ENCODE data around the gene TMEM253.
A peak's percentile ranks its signal among the peaks of the same experiment; 100 is the strongest.

Gene TMEM253

DNA sequence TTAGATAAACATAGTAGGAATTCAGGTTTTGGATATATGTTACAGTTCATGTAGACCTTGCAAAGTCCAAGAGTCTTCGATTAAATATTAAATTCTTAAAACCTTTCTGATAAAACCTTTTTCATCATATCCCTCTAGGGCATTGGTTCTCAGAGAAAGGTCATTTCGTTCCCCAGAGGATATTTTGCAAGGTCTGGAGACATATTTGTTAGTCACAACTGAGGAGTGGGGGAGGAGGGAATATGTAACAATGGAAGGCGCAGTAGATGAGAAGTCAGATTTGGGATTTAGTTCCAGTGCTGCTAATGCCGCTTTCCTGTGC lies 5.3 kb downstream of the TMEM253 start:
- no peak for DNase-seq

DNA sequence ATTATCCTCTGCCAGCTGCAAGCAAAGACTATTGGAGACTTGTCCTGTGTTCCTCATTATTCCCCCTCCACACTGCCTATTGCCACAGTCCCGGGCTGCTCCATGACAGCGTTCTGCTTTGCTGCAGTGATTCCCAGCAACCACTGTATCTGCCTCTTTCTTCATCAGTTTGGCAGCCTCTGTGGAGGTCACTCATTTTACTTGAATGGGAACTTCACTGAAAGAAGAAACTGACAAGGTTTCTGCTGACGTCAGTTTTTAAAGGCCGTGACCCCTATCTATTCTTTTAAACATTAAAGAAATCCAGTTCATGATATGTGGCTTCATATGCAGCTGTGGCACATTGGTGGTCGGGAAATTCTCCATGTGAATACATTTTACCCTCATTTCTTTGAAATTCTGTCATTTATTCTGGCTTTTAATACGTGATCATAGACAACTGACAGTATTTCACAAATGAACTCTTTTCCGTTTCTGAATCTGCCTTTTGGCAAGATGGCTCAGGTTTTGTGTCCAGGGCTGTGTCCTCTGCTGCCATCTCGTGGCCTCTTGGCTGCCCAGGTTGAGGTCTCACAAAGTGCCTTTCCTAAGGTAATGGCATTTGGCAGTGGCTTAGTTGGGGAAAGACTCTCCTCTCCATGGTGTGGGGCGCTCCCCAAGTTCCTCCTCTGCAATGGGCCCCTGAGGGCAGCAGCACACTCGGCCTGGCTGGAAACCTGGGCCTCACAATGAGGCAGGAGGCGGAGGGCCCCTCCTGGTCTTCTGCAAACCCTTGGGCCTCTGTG lies 5.8 kb downstream of the TMEM253 start:
- peak; percentile 20 for DNase-seq

DNA sequence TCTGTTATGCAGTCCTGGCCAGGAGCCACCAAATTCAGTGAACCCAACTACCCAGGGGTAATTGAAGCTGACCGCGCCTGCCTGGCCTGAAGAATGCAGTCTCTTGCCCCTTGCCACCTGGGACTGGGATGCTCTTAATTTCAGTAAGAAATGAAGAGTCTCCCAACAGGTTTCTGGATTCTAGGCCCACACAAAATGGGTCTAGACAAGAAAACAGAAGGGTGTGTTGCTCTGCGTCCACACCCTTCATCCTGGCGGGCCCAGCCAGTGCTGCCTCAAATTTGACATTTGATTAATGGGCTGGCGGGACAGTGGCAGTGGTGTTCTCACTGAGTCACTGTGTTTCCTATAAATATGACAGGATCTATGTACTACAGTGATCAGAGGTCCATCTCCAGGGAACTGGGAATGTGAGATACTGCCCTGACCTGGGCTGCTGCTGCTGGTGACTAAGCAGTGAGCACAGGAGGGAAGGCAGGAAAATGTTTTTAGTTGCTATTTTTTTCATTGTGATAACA lies 6.5 kb downstream of the TMEM253 start:
- DNase-seq, result no peak

DNA sequence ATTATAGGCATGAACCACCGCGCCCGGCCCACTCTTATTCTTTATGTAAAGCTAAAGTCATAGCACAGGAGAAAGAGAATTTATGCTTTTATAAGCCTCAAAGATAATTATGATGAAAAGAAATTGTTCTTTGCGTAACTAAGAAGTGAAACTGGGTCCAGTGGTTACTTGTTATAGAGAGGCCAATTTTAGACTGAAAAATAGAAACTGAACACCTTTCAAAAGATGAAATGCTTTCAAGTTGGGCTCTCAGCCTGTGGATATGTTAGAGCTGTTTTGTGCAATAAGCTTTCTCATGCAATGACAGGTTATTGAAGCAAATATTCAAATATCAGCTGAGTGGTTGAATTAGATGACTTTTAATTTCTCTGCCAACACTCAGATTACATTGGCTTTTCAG lies 7.9 kb downstream of the TMEM253 start:
- DNase-seq, result no peak

DNA sequence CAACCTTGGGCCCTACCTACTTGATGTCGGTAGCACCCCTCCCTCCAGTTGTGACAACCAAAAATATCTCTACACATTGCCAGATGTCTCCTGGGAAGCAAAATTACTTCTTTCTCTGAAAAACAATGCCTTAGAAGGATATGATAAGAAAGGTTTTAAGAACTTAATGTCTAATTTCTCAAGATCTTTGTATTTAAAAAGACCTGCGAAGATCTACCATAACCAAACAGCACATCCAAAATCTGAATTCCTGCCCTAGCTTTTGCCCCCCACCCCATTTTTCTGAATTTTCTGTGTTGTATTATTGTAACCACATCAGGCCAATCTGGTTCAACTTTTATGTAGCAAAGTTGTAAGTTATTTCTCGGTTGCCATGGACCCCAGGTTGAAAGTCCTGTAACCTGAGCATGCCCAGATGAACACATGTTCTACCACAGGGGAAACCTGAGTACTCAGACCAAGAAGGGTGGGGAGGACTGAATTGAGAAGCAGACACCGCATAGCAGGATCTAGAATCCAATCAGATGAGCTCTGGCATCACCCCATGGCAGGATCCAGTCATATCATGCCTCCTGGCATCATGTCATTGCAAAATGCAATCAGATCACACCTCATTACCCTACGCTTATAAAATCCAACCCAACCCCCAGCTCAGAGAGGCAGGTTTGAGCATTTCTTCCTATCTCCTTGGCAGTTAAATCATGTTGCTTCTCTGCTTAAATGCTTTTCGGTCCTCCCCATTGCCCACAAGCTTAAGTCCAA lies 8.7 kb downstream of the TMEM253 start:
- DNase-seq, result no peak

DNA sequence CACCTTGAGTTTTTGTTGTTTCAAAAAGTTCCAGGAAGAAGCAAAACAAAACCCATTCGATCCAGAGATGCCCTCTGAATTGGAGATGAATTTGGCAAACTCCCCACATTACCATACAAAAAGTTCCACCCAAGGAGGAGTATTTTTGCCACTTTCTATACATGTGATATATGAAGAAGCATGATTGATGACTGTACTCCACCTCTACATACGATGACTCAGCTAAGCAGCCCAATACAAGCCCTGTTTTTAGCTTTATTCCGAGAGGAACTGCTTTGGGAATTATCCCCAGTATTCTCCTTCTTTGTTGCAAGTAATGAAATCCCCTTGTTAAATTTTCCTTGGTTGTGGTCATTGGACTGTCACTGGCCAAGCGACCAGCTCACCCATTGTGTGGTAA lies 11.4 kb downstream of the TMEM253 start:
- DNase-seq, result no peak

DNA sequence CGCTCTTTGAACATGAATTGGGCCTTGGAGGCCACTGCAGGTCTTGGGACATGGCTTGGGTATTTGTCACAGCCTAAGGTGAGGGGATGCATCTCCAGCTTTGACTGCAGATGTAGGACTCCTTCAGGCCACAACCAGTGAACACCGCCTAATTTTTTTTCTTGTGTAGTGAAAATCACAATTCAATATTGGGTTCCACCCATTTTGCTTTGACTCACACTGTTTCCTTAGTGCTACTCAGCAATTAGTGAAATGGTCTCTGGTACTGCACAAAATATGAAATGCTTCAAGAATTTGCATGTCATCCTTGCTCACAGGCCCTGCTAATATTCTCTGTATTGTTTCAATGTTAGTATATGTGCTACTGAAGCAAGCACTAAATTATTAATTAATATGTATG lies 12.5 kb downstream of the TMEM253 start:
- no peak for DNase-seq

DNA sequence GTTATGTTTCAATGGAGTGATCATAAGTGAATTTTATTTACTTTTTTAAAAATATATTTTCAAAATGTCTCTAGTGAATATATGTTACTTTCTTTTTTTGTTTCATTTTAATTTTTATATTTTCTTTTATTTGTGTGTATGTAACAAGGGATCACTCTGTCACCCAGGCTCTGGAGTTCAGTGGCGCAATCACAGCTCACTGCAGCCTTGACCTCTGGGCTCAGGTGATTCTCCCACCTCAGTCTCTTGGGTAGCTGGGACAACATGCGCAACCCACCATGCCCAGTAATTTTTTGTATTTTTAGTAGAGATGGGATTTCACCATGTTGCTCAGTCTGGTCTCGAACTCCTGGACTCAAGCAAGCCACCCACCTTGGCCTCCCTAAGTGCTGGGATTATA lies 18.1 kb downstream of the TMEM253 start:
- no peak for DNase-seq

DNA sequence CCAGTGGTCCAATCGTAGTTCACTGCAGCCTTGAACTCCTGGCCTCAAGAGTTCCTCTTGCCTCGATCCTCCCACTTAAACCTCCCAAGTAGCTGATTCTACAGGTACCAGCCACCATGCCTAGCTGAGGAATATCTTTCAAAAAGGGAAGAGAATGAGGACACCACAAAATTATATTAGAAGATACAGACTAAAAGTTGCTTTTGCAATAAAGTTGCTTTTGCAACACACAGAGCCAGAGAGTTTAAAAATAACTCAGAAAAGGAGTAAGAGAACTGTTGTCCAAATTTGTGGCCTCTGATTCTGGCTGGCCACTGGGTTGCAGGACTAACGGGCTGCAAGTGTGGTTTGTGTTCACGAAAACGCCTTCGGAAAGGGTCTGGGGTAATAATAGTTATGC lies 19.8 kb downstream of the TMEM253 start:
- no peak for DNase-seq

DNA sequence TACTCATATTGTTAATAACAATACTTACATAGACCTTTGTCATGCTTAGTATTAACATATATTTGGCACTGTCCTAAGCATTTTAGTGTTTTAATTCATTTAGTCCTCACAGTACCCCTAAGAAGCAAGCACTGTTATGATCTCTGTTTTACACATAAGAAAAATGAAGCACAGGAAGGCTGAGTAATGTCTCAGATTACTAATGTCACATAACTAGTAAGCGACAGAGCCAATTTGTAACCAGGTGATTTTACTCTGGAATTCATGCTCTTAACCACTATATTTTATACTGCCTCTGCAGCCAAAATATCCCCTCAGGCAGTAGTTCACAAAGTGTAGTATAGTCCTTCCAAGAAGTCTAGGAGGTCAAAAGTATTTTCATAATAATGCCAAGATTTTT lies 20.3 kb downstream of the TMEM253 start:
- DNase-seq, result no peak

DNA sequence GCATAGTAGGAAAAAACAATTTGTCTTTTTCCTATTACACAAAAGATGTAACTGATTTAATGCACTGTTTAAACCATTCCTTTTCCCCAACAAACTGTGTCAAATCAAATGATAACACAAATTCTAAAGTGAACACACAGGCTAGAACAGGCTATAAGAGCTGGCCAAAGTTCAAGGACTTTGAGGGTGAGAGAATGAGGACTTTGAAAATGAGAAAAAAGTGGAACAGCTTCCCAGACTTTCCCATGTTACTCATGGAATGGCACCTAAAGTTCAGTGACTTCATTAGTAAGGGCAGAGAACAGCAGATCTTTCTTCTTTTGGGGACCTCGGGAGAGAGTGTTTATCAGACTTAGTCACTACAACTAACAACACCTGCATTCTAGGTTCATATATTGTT lies 22.6 kb downstream of the TMEM253 start:
- DNase-seq, result no peak

DNA sequence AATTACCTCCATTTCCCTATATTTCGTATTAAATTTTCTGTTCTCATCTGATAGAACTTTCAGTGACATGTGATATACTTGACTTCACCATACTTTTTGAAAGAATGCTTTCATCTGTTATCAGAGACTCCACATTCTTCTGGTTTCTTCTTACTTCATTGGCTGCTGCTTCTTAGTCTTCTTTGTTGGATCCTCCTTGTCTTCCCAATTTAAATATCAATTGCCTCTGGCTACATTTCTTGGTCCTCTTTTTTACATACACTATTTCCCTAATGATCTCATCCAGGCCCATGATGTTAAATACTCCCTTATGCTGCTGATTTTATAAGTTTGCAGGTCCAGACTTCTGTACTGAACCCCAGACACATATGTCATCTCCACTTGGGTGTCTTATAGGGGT lies 33.0 kb downstream of the TMEM253 start:
- no peak for DNase-seq

DNA sequence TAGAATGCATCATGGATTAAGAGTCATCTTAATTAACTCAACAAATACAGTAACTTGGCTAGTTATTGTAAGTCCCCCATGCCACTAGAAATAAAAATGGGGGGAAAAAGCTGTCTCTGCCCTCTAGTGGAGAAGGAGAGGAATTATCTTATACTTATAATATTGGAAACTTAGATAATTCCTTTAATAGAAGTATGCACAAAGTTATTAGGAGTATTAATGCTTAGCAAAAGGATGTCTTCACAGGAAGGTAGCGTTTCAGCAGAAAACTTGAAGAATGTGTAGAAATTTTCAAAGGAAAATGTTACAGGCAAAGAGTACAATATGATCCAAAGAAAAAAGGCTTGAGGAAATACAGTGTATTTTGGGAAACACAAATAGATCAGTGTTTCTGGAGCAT lies 35.2 kb downstream of the TMEM253 start:
- no peak for DNase-seq

DNA sequence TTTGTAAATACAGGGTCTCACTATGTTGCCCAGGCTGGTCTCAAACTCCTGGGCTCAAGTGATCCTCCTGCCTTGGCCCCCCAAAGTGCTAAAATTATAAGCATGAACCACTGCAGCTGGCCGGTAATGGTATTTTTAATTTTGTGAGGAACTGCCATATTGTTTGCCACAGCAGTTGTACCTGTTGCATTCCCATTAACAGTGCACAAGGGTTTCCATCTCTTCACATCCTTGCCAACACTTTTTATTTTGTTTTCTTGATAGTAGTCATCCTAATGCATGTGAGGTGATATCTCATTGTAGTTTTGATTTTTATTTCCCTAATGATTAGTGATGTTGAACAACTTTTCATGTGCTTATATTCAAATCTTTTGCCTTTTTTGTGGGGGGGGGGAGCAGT lies 41.5 kb downstream of the TMEM253 start:
- DNase-seq, result no peak

DNA sequence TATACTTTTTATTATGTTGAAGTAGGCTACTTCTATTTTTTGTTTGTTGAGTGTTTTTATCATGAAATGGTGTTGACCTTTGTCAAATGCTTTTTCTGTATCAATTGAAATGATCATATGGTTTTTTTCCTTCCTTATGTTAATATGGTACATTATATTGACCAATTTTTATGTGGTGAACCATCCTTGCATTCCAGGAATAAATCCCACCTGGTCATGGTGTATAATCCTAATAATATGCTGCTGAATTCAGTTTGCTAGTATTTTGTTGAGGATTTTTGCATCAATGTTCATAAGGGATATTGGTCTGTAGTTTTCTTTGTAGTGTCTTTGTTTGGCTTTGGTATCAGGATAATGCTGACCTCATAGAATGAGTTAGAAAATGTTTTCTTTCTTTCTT lies 44.6 kb downstream of the TMEM253 start:
- no peak for DNase-seq

DNA sequence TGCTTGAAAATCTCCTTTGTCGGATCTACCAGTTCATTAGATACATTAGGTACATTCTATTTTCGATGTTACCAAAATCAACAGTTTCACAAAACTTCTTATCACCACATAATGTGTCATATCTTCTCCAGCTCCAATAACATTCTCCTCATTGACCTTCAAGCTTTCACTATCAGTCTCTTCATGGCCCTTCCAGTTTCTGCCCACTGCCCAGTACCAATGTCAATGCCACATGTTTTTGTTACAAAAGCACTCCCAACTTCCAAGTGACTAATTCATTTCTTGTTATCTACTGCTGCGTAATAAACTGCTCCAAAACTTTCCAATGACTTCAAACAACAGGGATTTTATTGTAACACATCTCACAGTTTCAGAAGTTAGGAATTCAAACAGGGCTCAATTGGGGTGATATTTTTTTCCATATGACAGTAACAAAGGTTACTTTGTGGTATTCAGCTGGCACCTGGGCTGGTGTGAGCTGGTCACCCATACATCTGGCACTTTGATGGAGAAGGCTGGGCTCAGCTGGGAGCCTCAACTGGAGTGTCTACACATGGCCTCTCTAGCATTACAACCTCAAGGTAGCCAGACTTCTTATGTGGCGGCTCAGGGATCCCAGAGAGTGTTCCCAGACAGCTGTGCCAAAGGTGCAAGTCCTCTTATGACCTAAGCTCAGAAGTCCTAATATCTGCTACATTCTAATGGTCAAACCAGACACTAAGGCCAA lies 48.9 kb downstream of the TMEM253 start:
- no peak for DNase-seq

Data from NCI-H526 treated with DMSO at 0.1 percent for 48 hours (cell line).